ENCODE results near the gene COX17. TPM values are rescaled to one million over a fixed set of nuclear protein-coding genes. Genes with fewer than 3 reads are reported as not detected.

The COX17 gene
- total and polyA plus RNA-seq, 9 of the 15 experiments (the other 6 are each of a cell fraction or from before 2014, with no cell fraction given): 29.1 to 167 (median 60.6) TPM

DNA sequence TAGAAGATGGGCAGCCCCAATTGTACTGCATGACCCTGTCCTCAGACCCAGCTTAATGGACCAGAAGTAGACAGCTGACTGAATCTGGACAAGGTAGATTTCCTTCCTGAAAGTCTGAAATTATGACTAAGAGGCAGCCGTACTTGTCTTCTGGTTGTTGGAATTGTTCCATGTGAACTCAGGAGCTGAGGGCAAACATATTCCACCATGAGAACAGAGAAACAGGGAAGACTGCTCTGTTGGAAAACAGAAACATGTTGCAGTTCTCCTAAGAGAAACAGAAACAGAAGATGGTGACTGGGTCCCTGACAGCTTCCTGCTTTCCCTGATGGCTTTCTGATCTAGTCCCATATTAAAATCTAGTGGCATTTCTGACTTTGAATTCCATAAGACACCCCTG is 41.0 kb downstream of the COX17 start:
- Histone ChIP-seq H3K79me2 (ENCODE audit: control insufficient read depth, insufficient read depth, low read length) (no peaks in the 10 kb centered on the region), H4K20me1 (replicated peaks; ENCODE audit: control insufficient read depth, insufficient read depth, low read length) (no peaks in the 10 kb centered on the region), H3K4me1 (replicated peaks in 1 of 2; ENCODE audit: control insufficient read depth in 2 of 2, insufficient read depth in 2 of 2, low read length in 2 of 2) (peaks cover 8 to 35% of the 10 kb centered on the region in 2 experiments), H3K36me3 (ENCODE audit: control insufficient read depth, insufficient read depth, low read length) (no peaks in the 10 kb centered on the region), H3K4me2 (ENCODE audit: insufficient read depth, low read length) (no peak overlapping the region), H3K9ac (ENCODE audit: insufficient read depth in 1 of 2, low read depth in 2 of 2, low read length in 2 of 2) (no peak overlapping the region), H3K4me3 (no peak overlapping the region), H2AFZ (ENCODE audit: low read depth, low read length) (peak overlapping the region; percentile 63), H3K27ac (ENCODE audit: extremely low read depth, low read depth, low read length) (no peak overlapping the region), H3K9me1 (ENCODE audit: control insufficient read depth, insufficient read depth, low read length) (peaks cover 3% of the 10 kb centered on the region), H3K27me3 (ENCODE audit: control insufficient read depth in 2 of 2, insufficient read depth in 2 of 2, low read length in 2 of 2) (no peaks in the 10 kb centered on the region), H3K9me3 (replicated peaks; ENCODE audit: control insufficient read depth, insufficient read depth, low read depth, low read length) (no peaks in the 10 kb centered on the region)
- ChIA-PET POLR2A (no interaction called here), CTCF (ENCODE audit: low intra/inter-chr PET ratio) (no interaction called here)
- BruUV-seq (replicated peaks): no TSS peak
- in situ Hi-C loops (cut with MboI): no loop called here
- ATAC-seq (no peak), FAIRE-seq (no peak), DNase-seq (ENCODE audit: extremely low read depth in 1 of 4, low spot score in 3 of 4) (no peak)
- intact Hi-C loops (cut with micrococcal nuclease): loop anchor here (5.0 kb wide), 1 partner anchor 41 kb away; the partner anchor contains the start of gene COX17
- TF ChIP-seq ZNF76 (CRISPR knock-in tag; IDR thresholded peaks at IDR 0.05; ENCODE audit: borderline replicate concordance): 0 out of 2 replicates have a peak, but pooled peaks have one; percentile 4
- TF ChIP-seq, protein P1, sequence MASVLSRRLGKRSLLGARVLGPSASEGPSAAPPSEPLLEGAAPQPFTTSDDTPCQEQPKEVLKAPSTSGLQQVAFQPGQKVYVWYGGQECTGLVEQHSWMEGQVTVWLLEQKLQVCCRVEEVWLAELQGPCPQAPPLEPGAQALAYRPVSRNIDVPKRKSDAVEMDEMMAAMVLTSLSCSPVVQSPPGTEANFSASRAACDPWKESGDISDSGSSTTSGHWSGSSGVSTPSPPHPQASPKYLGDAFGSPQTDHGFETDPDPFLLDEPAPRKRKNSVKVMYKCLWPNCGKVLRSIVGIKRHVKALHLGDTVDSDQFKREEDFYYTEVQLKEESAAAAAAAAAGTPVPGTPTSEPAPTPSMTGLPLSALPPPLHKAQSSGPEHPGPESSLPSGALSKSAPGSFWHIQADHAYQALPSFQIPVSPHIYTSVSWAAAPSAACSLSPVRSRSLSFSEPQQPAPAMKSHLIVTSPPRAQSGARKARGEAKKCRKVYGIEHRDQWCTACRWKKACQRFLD (CRISPR knock-in tag; IDR thresholded peaks at IDR 0.05): peak; percentile 64; the same call in 1 of the 2 replicates
- TF ChIP-seq FOSL1 (tag; conservative IDR thresholded peaks at IDR 0.05): 0 out of 2 replicates have a peak, but pooled peaks have one; percentile 13
- TF ChIP-seq STAG1 (CRISPR knock-in tag; IDR thresholded peaks at IDR 0.05; ENCODE audit: borderline replicate concordance): no peak
- 0 out of 2 replicates have a peak, but pooled peaks have one; percentile 6 for TF ChIP-seq ZNF197 (CRISPR knock-in tag; IDR thresholded peaks at IDR 0.05; ENCODE audit: low read depth)
- TF ChIP-seq, protein P2, sequence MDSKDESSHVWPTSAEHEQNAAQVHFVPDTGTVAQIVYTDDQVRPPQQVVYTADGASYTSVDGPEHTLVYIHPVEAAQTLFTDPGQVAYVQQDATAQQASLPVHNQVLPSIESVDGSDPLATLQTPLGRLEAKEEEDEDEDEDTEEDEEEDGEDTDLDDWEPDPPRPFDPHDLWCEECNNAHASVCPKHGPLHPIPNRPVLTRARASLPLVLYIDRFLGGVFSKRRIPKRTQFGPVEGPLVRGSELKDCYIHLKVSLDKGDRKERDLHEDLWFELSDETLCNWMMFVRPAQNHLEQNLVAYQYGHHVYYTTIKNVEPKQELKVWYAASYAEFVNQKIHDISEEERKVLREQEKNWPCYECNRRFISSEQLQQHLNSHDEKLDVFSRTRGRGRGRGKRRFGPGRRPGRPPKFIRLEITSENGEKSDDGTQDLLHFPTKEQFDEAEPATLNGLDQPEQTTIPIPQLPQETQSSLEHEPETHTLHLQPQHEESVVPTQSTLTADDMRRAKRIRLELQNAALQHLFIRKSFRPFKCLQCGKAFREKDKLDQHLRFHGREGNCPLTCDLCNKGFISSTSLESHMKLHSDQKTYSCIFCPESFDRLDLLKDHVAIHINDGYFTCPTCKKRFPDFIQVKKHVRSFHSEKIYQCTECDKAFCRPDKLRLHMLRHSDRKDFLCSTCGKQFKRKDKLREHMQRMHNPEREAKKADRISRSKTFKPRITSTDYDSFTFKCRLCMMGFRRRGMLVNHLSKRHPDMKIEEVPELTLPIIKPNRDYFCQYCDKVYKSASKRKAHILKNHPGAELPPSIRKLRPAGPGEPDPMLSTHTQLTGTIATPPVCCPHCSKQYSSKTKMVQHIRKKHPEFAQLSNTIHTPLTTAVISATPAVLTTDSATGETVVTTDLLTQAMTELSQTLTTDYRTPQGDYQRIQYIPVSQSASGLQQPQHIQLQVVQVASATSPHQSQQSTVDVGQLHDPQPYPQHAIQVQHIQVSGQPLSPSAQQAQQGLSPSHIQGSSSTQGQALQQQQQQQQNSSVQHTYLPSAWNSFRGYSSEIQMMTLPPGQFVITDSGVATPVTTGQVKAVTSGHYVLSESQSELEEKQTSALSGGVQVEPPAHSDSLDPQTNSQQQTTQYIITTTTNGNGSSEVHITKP (IDR thresholded peaks at IDR 0.05; ENCODE audit: partially characterized antibody): peak; percentile 11
- 0 out of 2 replicates have a peak, but pooled peaks have one; percentile 15 for TF ChIP-seq ZNF644 (tag; IDR thresholded peaks at IDR 0.05; ENCODE audit: low read depth)
- no peak for TF ChIP-seq PHB2 (IDR thresholded peaks at IDR 0.05; ENCODE audit: low read depth)
- 8% methylated on average over 1 of the region's 1 CpG for WGBS (ENCODE audit: insufficient coverage, low coverage, missing lambda C conversion rate)
